ENCODE results near the gene MORN3.
"Not testable (repeated sequence)": the region's sequence is repeated elsewhere in the genome, so short reads cannot be mapped to it uniquely, and the experiment has no call there.

MORN3 gene, protein sequence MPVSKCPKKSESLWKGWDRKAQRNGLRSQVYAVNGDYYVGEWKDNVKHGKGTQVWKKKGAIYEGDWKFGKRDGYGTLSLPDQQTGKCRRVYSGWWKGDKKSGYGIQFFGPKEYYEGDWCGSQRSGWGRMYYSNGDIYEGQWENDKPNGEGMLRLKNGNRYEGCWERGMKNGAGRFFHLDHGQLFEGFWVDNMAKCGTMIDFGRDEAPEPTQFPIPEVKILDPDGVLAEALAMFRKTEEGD

DNA sequence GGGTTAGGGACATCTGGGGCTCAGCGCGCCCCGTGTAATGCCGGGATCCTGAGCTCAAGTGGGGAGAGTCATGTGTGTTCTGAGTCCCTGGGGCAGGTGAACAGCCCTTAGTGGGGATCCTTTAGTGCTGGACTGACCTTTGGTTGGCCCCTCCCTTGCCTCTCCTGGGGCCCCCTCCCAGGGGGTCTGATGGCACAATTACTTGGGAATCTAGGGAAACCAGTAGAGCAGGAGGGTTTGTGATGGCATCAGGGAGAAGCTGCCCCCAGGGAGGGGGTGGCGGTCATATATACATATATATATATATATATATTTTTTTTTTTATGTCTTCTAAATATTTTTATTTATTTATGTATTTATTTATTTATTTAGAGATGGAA, at the start of gene MORN3:
TSS of gene MORN3 (minus strand) at position 134 of the 380 bp plus-strand sequence. CDS start 171 bp downstream, outside the sequence.
- DNase-seq, result no peak

DNA sequence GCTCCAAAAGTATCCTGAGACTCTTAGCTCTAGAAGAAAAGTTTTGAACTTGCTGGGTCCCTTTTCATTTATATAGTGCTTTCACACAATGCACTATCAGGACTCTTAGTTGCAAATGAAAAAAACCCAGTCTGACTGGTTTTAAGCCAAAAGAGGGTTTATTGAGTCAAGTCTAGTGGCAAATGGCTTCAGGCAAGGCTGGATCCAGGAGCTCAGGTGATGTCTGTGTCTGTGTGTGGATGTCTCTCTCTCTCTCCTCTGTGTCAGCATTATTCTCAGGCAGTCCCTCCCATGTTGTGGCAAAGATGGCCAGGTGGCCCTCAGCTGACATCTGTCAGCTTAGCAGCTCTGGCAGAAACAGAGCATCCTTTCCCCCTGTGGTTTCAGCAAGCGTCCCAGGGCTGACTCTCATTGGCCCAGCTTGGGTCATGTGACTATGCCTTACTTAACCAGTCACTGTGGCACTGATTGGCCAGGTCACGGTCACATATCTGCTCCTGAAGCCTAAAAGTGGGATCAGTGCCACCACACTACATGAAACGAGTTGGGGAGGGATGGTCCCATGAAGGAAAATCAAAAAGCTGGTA, 49.3 kb upstream of the MORN3 start:
- no peak for DNase-seq

DNA sequence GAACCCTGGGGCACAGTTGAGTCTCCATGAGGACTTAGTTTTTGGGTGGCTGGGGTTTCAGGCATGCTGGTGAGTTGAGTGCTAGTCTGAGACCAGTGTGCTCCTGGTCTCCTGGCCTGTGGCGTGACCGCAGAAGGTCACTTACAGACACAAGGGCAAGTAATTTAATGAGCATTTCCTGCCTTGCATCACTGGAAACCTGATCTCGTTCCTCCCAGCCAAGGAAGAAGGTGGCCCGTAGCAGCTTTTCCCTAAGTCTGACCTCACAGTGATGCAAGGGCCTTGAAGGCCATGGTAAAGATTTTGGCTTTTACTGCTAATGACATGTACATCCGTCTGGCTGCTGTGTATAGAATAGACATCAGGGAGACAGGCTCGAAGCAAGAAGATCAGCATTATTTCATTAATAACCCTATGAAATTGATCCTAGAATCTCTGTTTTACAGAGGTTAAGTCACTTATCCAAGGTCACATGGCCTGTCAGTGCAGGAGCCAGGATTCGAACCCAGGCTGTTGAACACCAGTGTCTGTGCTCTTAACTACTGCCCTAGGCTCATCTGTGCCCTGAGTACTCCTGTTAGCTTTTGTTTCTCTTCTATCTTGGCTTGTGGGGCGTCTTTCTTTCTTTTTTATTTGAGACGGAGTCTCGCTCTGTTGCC, 47.7 kb upstream of the MORN3 start:
- DNase-seq, result no peak

DNA sequence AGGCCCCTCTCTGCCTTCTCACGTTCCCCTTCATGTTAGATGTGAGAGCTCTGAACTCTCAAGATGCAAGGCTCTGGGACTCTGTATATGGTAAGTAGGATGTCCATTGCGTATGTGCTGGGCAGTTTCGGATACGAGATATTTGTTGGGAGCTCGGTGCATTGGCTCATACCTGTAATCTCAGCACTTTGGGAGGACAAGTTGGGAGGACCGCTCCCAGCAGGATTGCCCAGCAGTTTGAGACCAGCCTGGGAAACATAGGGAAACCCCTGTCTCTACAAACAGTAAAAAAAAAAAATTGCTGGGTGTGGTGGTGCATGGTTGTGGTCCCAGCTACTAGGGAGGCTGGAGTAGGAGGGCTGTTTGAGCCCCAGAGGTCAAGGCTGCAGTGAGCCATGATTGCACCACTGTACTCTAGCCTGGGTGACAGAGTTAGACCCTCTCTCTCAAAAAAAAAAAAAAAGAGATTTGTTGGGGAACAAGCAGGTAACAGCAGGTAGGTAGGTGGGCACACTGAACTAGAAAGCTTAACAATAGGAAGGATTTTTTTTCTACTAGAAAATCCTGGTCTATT, 46.5 kb upstream of the MORN3 start:
- DNase-seq, result no peak

DNA sequence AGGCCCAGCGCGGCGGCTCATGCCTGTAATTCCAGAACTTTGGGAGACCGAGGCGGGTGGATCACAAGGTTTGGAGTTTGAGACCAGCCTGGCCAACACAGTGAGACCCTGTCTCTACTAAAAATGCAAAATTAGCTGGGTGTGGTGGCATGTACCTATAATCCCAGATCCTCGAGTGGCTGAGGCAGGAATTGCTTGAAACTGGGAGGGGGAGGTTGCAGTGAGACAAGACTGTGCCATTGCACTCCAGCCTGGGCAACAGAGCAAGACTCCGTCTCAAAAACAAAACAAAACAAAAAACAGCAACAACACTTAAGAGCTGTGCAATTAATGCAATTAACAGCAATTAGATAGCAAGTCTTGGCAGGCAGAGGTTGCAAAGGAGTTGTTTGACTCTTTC, 45.6 kb upstream of the MORN3 start:
- not testable (repeated sequence) for DNase-seq

DNA sequence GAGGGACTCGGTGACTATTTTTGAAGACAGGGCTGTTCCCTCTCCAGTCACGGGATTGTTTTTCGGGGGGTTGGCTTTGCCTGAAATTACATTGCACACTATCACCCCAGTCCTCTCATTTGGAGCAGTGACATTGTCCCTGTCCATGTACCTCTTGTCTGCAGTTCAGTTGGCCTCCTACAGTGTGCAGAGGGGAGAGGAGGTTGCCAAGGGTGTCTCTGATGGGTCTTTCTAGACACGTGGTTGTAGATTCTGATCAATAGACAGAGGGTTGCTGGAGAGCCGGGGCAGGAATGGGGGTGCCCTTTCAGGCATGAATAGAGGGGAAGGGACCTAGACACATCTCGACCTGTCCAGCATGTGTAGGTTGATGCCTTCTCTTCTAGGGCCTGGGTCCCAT, 44.3 kb upstream of the MORN3 start:
- DNase-seq, result no peak

DNA sequence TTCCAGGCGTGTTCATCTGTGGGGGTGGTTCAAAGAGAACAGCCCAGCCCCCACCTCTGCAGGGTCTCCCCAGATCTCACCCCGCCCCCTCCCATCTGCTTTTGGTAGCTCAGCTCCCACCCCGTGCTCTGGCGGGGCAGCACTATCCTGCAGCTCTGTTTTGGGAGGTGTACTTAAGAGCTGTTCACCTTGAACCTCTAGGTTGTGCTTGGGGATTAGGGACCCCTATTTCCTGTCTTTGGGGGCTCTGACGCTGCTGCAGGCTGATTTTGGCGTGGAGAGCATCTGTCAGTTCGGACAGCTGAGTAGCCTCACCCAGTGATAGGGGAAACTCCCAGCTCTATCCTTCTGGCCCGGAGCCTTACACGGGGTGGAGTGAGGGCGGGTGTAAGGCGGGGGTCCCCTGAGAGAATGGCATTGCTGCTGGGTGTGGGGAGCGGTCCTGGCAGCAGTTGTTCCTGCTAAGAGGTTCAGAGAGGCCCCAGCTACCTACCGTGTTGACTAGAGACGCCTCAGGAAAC, 43.9 kb upstream of the MORN3 start:
- no peak for DNase-seq

DNA sequence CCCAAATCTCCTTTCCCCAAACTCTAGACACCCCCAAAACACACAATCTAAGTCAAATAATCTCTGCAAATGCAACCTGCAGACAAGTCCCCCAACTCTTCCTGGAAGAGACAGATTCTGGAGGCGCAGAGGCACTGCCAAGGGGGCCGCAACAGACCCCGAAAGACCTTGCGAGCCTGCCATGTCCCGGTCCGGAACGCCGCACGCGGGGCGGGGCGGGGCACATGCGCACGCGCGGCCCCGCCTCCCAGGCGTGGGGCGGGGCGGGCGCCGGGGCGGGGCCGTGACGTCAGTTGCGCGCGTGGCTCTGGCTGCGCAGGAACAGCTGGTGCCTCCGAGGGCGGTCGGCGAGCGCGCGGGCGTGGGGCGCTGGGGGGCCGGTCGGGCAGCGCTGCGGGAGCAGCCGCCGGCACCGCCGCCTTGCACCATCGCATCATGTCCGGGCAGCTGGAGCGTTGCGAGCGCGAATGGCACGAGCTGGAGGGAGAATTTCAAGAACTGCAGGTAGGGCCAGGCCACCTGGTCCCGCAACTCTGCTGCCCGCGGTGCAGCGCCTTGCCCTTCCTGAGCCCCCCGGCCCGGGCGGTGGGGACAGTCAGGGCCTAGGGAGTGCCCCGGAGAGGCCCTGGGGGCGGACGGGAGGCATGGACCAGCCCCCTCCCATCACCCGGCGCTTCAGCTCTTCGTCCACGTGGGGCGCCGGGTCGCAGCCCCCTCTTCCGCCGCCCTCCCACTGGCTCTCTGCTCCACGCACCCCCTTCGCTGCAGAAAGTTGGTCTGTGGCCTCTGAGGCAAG, 43.2 kb upstream of the MORN3 start, which contains the start of gene TMEM120B:
TSS of gene TMEM120B (plus strand) at position 292 of the 796 bp plus-strand sequence. CDS start at position 436, 144 bp downstream.
- peak; percentile 25 for DNase-seq

DNA sequence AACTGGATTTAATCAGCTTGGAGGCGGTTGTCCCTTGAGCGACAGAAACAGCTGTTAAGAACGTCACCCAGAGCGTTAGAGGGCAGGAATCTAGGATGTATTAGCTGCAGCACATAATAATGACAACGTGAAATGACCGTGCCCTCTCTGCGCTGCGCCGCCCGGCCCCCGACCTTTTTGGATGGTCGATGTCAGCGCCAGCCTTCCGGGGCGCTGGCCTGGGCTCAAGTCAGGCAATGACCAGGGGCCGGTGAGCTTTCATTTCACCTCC, 42.7 kb upstream of the MORN3 start:
- peak; percentile 9 for DNase-seq

DNA sequence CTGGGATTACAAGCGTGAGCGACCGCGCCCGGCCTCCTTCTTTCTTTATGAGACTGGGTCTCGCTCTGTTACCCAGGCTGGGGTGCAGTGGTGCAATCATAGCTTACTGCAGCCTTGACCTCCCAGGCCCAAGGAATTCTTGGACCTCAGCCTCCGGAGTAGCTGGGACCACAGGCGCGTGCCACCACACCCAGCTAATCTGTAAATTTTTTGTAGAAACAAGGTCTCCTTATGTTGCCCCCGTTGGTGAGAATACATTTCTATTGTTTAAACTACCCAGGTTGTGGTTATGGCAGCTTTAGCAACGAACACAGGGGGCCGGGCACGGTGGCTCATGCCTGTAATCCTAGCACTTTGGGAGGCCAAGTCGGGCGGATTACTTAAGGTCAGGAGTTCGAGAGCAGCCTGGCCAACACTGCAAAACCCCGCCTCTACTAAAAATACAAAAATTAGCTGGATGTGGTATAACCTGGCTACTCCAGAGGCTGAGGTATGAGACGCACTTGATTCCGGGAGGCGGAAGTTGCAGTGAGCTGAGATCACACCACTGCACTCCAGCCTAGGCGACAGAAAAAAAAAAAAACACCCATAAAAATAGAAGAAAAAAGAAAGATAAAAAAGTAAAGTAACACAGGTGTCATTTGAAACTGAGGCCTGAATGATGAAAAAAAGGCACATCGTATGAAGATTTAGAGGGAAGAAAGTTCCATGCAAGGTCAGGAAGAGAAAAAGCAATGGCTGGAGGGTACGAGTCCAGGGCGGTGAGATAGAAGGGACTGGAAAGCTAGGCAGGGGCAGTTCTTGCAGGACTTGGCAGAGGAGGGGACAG, 42.1 kb upstream of the MORN3 start:
- DNase-seq, result no peak

DNA sequence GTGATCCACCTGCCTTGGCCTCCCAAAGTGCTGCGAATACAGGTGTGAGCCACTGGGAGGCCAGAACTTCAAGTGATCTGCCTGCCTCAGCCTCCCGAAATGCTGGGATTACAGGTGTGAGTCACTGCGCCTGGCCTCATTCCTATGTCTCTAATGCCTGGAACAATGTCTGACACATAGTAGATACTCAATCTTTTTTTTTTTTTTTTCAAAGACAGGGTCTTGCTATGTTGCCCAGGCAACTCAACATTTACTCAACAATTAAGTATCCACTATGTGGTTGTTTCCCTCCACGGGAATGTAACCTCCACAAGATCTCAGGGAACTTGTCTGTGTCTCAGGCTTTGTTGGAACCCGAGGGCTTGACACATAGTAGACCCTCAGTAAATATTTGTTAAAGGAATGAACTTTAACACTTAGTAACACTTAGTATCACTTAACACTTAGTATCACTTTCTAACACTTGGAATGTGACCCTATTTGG, 40.1 kb upstream of the MORN3 start:
- DNase-seq, result no peak

DNA sequence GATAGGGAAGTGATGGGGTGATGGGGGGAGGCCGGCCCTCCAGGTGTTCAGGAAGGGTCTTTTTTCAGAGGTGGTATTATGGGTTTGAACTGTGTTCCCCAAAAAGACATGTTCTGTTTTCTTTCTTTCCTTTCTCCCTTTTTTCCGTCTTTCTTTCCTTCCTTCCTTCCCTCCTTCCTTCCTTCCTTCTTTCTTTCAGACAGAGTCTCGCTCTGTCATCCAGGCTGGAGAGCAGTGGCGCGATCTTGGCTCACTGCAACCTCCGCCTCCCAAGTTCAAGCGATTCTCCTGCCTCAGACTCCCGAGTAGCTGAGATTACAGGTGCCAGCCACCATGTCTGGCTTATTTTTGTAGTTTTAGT, 39.6 kb upstream of the MORN3 start:
- not testable (repeated sequence) for DNase-seq

DNA sequence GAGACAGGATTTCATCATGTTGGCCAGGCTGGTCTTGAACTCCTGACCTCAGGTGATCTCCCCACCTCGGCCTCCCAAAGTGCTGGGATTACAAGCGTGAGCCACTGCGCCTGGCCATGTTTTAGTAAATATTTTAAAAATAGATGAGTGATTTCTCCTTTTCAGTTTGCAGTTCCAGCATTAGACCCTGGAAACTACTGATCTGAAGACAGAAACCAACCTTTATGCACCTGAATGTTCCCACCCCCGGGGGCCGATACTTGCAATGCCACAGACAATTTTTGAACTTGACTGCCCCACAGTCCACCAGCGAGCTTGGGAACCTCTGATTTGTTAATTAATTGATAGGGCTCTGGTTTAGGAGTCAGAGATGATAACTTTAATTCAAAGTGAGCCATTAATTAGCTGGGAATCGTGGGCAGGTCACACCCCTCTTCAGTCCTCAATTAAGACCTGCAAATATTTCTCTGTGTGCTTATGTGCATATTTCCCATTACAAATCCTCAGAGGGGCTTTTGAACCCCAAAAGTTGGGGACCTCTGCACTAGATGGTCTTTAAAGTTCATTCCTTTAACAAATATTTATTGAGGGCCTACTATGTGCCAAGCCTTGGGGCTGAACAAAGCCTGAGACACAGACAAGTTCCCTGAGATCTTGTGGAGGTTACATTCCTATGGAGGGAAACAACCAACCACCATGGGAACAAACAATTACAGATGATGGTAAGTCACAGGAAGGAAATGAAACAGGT, 39.0 kb upstream of the MORN3 start:
- DNase-seq, result no peak

DNA sequence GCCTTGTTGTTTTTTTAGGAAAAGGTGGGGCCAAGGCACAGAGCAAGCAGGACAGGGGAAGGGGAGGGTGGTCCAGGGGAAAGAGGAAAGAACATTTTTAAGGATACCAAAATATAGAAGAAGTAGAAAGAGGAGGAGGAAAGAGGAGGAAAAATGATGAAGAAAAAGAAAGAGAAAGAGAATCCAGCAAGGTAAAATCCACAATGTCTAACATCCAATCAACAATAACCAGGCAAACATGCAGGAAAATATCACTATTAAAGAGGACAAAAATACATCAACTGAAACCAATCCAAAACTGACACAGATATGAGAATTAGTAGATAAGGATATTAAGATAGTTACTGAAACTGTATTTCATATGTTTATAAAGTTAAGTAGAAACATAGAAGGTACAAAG, 36.1 kb upstream of the MORN3 start:
- DNase-seq, result no peak

DNA sequence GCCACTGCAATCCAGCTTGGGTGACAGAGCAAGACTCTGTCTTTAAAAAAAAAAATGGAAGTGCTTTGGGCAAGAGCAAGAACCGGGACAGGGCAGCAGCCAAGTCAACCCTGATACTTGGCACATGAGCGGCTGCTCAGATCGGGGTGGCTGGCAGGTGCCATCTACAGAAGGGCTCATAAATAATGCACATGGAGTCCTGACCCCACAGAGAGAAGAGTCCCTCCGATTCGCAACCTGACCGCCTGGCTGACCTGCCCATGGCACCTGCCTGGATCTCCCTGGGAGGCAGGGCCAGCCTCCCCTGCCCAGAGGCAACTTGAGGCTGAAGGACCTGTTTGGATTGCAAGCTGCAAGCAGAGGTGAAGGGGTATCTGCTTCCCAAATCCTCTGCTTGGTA, 33.5 kb upstream of the MORN3 start:
- DNase-seq, result no peak

DNA sequence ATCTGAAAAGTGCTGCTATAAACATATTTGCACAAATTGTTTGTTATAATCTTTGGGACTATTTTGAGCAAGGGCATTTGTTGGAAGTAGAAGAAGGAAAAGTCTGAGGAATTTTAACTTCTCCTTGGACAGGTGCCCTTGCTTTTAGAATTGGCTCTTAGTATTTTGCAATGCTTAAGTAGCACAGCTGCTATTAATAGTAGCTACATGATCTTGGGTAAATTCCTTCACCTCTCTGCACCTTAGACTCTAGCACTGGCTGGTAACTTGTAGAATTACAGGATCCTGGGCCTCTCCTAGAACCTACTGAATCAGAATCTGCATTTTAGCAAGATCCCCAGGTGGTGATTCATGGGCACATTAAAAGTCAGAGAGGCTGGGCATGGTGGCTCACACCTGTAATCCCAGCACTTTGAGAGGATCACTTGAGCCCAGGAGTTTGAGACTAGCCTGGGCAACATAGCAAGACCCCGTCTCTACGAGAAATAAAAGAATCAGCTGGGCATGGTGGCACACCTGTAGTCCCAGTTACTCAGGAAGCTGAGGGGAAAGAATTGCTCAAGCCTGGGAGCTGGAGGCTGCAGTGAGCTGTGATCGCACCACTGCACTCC, 32.3 kb upstream of the MORN3 start:
- no peak for DNase-seq

DNA sequence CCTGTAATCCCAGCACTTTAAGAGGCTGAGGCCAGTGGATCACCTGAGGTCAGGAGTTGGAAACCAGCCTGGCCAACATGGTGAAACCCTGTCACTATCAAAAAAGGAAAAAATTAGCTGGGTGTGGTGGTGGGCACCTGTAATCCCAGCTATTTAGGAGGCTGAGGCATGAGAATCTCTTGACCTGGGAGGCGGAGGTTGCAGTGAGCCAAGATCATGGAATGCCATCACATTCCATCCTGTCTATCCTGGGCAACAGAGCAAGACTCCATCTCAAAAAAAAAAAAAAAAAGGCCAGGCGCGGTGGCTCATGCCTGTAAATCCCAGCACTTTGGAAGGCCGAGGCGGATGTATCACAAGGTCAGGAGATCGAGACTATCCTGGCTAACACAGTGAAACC, 28.4 kb upstream of the MORN3 start:
- not testable (repeated sequence) for DNase-seq

DNA sequence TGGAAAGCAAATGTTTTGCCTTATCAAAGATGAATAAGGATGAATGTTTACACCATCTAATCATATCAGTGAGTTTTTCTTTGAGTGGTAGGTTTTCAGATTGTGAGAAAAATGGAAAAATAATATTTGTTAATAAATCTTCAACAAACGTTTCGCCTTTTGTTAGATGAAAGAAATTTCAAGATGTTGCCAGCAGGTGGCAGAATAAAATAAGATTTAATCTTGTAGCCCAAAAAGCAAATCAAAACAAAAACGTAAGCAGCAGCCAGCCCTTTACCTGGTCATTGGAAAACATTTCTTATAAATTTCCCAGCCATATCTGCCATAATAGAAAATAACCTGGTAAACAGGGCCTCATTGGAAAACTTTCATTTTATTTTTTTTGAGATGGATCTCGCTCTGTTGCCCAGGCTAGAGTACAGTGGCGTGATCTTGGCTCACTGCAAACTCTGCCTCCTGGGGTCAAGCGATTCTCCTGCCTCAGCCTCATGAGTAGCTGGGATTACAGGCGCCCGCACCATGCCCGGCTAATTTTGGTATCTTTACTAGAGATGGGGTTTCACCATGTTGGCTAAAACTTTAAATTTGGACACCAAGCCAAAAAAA, 27.7 kb upstream of the MORN3 start:
- peak; percentile 23 for DNase-seq

DNA sequence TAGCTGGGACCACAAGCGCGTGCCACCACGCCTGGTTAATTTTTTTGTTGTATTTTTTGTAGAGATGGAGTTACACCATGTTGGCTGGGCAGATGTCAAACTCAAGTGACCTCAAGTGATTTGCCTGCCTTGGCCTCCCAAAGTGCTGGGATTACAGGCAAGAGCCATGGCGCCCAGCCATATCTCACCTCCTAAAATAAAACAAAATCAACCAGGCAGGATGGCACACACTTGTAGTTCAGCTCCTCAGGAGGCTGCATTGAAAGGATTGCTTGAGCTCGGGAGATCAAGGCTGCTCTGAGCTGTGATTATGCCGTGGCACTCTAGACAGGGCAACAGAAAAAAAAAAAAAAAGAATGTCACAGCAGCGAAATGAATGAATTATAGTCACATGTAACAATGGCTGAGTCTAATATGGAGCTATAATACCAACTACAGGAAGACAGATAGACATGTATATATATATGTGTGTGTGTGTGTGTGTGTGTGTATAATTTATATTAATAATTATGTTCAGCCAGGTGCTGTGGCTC, 23.8 kb upstream of the MORN3 start:
- DNase-seq, result no peak

DNA sequence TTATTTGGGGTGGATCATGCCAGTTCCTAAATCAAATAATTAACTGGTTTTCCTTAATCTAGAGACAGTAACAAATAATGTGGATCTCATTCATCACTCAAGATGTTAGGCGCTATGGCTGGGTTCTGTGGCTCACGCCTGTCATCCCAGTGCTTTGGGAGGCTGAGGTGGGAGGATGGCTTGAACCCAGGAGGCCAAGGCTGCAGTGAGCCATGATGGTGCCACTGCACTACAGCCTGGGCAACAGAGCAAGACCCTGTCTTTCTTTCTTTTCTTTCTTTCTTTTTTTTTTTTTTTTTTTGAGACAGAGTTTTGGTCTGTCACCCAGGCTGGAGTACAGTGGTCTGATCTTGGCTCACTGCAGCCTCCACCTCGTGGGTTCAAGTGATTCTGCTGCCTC, 23.3 kb upstream of the MORN3 start:
- not testable (repeated sequence) for DNase-seq
